ENCODE results near the gene ZEB2. TPM values are rescaled to one million over a fixed set of nuclear protein-coding genes. Genes with fewer than 3 reads are reported as not detected.

Gene ZEB2
- total and polyA plus RNA-seq, 2 of the 13 experiments (the other 11 are each of a cell fraction or from before 2014, with no cell fraction given) = 0.07 TPM; not detected in 1

GRCh38 chr2:144517866-144518747, 1.8 kb downstream of the ZEB2 start:
- 0 out of 2 replicates have a peak, but pooled peaks cover 5% of the 10 kb centered on the region for H3K4me1 ChIP-seq (ENCODE audit: insufficient read depth, low read length)
- no peaks in the 10 kb centered on the region for H4K20me1 ChIP-seq (ENCODE audit: insufficient read depth, low read length)
- TF ChIP-seq ZNF652 (CRISPR knock-in tag; IDR thresholded peaks at IDR 0.05; ENCODE audit: borderline replicate concordance, low read depth) (peak; percentile 87), CBX2 (IDR thresholded peaks at IDR 0.05; ENCODE audit: low read depth, low read length) (peak; percentile 79; the same call in 1 of the 2 replicates), CBX2 (CRISPR knock-in tag; IDR thresholded peaks at IDR 0.05; ENCODE audit: low read depth) (no peak)
- TF ChIP-seq, protein P1, sequence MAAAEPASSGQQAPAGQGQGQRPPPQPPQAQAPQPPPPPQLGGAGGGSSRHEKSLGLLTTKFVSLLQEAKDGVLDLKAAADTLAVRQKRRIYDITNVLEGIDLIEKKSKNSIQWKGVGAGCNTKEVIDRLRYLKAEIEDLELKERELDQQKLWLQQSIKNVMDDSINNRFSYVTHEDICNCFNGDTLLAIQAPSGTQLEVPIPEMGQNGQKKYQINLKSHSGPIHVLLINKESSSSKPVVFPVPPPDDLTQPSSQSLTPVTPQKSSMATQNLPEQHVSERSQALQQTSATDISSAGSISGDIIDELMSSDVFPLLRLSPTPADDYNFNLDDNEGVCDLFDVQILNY (CRISPR knock-in tag; conservative IDR thresholded peaks at IDR 0.05) = no peak
- 22% methylated on average over 21 of the region's 21 CpGs for WGBS (ENCODE audit: low lambda C conversion rate)
- no peak overlapping the region for H3K27ac ChIP-seq (ENCODE audit: extremely low read length, insufficient read depth, low read length)
- no peak overlapping the region for H2AFZ ChIP-seq (ENCODE audit: low read length)
- ChIA-PET POLR2A (no interaction called here), CTCF (ENCODE audit: low intra/inter-chr PET ratio, low total read pairs) (no interaction called here)
- peaks cover 5 to 85% of the 10 kb centered on the region in 2 experiments; a peak in 4 of 5 replicates for H3K27me3 ChIP-seq (ENCODE audit: control insufficient read depth in 1 of 2, insufficient read depth in 2 of 2, low read length in 2 of 2)
- intact Hi-C loops (cut with micrococcal nuclease; ENCODE audit: unreplicated experiment) = loop anchor here (2.0 kb wide), 1 partner anchor 355 kb away; no protein-coding TSS in a partner anchor
- no peak overlapping the region for H3K9ac ChIP-seq (ENCODE audit: insufficient read depth, low read depth, low read length)
- no peaks in the 10 kb centered on the region for H3K79me2 ChIP-seq (ENCODE audit: insufficient read depth, low read length)
- H3K4me2 ChIP-seq (ENCODE audit: low read depth, low read length) = peak overlapping the region; percentile 50; the same call in 1 of the 2 replicates
- FAIRE-seq (no peak), DNase-seq (ENCODE audit: low spot score) (no peak), ATAC-seq (no peak)
- H3K36me3 ChIP-seq (replicated peaks in 1 of 2; ENCODE audit: control insufficient read depth in 1 of 2, insufficient read depth in 2 of 2, low read length in 2 of 2) = no peaks in the 10 kb centered on the region
- H3K4me3 ChIP-seq (replicated peaks in 1 of 3; ENCODE audit: insufficient read depth in 1 of 3, low read depth in 2 of 3, low read length in 3 of 3) = no peak overlapping the region
- H3K9me3 ChIP-seq (ENCODE audit: low read length) = no peaks in the 10 kb centered on the region
- no TSS peak for BruUV-seq (replicated peaks)
- in situ Hi-C loops (cut with HindIII; ENCODE audit: extremely low pct_ligation_motif_present, low pct_unique_long_range_greater_than_20kb) = no loop called here

Measured in HepG2 (cell line).